GM21529 (cell line): ENCODE measurements around the gene CYGB.
"Not testable (repeated sequence)": the region's sequence is repeated elsewhere in the genome, so short reads cannot be mapped to it uniquely, and the experiment has no call there.

Experiments used
- ATAC-seq: cut with Tn5 transposase; IDR thresholded peaks from one replicate; pipeline ENCODE4 v1.9.1; 2021; ENCODE audit not compliant: unreplicated experiment

Gene CYGB

GRCh38 chr17:76538281-76538931 is 897 bp upstream of the CYGB start:
- ATAC-seq: no peak

GRCh38 chr17:76537288-76537577 is 276 bp downstream of the CYGB start:
- ATAC-seq: no peak

DNA sequence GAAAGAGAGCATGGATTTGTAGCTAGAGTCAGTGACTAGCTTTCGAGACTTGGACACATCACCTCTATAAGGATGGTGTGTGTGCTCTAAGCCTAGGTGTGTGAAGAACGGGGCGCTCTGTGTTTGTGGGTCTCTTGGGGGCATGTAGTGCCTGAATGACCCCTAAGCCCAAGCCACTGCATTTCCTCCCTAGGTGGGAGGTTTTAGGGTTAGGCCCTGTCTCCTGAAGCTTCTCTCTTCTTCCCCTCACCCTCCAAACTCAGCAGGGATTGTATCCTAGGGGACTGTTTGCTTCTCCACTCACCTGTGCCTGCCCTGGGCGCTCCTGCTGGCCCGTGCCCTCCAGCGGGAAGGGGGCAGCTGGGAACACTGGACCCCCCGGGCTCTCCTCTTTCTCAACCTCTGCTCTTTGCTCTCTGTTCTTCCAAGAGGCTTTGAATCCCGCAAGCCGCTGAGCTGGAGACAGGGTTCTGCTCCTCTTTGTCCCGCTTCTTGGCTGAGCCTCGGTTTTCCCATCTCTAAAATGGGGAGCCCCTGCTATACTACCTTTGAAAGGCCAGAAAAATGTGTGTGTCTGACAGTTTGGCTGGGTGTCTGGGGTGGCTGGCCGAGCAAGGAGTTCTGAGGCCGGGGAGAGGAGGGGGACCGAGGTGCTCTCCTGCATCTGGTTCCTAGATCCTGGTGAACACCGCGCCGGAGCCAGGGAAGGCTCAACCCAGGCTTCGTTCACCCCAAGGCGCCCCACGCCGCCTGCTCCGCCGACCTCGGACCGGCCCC is 810 bp downstream of the CYGB start:
- no peak for ATAC-seq

- no peak for ATAC-seq
These were observed 1.6 kb downstream of the CYGB start for GRCh38 chr17:76535788-76536510.

DNA sequence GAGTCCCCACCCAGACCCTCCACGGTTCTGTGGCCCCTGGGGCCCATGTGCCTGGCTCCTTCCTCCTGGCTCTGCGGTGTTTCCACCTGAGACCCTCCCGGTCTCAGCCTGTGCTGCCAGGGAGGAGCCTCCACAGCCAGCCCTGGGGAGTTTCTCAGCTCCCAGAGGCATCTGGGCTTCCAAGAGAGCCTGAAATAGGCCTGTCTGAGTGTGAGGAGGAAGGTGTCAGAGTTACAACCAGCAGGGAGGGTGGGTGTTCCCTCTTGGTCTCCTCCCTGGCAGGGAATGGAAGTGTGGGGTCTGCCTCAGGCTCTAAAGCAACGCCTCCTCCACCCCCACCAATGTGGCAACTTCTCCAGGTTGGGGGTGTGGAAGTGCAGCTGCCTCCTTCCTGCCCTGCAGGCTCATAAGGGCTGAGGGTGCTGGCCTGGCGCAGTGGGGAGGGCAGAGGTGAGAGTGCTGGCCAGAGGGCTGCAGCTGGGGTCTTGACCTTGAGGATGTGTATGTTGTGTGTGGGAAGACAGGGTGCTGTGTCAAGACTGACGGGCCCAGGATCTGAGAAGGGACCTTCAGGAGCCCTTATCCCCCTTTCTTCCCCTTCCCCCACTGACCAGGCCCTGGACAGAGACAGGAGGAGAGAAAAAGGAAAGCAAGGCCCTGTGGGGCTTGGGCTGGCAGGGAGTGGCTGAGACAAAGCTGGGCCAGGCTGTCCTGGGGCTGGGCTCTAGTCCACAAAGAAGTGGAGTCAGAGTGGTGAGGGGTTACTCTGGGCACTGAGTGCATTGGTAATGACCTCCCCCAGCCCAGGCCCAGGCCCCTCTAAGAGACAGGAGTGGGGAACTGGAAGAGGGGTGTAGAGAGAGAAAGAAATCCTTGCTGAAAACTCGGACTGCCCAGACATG is 2.4 kb downstream of the CYGB start:
- no peak for ATAC-seq

DNA sequence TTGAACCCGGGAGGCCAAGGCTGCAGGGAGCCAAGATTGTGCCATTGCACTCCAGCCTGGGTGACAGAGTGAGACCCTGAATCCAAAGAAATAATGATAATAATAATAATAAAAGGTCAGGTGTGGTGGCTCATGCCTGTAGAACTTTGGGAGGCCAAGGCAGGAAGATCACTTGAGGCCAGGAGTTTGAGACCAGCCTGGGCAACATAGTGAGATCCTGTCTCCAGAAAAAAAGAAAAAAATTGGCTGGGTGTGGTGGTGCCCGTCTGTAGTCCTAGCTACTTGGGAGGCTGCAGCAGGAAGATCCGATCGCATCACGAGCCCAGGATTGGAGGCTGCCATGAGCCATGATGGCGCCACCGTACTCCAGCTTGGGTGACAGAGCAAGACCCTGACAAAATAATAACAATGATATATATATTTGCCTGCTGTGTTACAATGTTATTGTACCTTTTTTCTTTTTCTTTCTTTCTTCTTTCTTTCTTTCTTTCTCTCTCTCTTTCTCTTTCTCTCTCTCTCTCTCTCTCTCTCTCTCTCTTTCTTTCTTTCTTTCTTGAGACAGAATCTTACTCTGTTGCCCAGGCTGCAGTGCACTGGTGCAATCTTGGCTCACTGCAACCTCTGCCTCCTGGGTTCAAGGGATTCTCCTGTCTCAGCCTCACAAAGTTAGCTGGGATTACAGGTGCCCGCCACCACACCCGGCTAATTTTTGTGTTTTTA is 3.7 kb downstream of the CYGB start:
- not testable (repeated sequence) for ATAC-seq

DNA sequence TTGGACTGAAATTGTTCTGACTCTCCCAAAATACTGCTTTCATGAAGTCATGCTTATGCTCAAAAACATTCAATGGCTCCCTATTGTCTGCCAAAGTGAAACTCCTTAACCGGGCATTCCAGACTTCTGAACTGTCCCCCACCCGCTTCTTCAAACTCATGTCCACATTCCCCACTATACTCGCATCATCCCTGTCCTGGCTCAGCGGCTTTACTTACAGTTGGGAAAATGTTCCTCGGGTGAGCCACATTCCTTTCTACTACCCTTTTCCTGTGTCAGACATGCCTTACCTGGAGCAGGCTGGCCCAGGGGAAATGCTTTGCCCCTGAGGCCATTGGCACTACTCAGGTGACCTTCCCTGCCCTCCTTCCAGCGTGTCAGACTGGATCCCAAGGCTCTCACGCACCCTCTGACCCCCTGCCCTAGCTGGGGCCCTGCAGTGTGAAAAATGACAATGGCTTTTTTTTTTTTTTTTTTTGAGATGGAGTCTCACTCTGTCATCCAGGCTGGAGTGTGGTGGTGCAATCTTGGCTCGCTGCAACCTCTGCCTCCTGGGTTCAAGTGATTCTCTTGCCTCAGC is 5.3 kb downstream of the CYGB start:
- no peak for ATAC-seq

DNA sequence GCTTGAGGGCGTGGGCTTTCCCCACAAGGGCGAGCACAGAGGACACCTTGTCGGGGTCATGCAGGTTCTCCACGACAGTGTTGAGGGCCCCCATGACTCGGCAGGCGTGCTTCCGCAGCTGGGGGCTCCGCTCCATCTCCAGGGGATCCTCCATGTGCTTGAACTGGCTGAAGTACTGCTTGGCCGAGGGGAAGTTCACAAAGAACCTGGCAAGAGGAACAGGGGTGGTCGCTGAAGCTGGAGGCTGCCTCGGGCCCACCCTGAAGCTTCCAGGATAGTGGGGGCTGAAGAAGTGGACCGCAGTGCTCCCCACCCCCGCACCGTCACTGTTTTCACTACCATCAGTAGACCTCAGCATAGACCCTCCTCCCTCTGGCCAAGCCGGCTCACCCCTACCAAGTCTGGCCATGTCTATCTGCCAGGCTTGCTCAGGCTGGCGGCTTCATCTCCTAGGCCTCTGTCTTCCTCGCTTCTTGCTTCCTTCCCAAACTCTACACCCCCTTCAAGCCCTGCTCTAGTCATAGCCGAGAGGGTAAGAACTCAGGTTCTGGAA is 5.9 kb downstream of the CYGB start:
- ATAC-seq: no peak

DNA sequence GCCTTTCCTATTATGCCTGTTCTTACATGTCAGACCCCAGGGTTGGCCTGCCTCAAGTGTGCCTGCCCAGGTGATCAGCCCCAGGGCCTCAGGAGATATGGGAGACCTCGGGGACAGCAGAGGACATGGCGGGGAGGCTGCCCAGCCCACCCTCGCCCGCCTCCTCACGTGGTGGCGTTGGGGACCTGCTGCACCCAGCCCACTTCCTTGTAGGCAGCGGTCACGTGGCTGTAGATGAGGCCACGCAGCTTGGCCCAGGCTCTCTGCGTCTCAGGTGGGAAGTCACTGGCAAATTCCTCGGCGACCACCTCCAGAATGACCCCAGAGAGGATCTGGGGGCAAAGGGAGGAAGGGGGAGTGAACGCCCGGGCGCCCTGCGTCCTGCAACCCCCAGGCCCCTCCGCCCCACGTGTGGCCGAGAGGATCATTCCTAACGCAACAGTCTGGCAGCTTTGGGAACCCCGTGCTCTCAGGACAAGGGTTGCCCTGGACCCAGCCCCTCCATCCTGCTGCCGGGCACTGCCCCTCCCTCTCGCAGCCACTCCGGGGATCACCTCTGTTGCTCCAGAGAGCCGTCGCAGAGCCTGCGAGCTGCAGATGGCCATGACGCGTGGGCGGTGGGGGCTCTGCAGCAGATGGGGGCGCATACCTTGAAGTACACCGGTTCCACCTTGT is 6.6 kb downstream of the CYGB start:
- ATAC-seq: no peak

DNA sequence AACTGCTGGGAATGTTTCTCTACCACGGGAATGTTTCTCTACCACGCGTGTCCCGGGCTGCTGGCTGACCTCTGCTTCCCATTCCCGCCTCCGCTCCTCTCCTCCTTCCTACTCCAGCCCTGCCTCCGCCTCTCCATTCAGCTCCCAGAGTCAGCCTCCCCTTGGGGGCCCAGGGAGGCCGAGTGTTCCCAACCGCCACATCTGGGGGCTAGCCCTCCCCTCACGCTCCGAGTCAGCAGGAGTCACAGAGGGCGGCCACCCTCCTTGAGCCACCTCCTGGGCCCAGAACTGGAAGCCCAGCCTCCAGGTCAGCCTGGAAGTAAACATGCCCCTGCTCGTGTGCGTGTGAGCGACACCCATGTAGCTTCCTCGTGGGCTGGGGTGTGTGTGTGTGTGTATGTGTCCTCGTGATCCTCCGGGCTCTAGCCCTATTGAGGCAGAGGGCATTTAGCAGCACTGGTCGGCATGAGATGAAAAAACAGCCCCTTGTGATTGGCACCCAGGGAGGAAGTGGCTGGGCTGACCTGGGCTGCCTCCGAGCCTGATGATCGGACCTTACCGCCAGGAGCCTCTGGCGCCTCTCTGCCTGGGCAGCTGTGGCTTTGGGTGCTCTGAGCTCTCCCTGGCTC is 7.3 kb downstream of the CYGB start:
- ATAC-seq: no peak

- ATAC-seq: no peak
These were observed 8.1 kb downstream of the CYGB start for GRCh38 chr17:76529224-76530094.

- no peak for ATAC-seq
These were observed 8.8 kb downstream of the CYGB start for GRCh38 chr17:76528528-76529223.

- peak; percentile 42 for ATAC-seq
These were observed 9.4 kb downstream of the CYGB start for GRCh38 chr17:76528156-76528527.

DNA sequence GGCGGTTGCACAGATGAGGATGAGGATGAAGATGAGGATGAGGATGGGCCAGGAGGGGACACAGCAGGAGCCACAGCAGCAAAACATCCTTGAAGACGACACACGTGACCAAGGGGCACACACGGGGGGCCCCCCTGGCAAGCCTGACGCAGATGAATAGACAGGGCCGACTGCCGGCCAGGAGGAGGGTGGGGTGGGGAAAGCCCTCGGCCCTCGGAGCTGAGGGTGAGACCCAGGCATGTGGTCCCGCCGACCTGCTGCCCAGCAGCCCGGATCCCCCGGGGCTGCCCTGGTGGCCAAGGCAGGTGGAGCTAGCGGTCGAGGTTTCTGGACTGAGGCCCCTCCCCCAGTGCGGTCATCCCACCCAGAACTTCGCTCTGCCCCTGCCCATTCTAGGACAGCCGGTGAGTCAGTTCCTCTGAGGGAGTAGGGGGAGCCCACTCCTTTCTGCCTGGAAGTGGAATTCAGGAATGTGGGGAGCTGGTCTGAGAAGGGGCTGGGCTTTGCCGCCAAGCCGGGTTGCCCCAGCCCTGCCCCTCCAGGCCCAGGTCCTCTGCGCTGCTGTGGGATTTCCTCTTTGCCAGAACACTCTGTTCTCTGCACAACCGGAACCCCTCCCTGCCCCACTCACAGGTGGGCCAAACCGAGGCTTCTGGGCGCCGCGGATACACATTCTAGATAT is 9.9 kb downstream of the CYGB start:
- peak; percentile 57 for ATAC-seq

DNA sequence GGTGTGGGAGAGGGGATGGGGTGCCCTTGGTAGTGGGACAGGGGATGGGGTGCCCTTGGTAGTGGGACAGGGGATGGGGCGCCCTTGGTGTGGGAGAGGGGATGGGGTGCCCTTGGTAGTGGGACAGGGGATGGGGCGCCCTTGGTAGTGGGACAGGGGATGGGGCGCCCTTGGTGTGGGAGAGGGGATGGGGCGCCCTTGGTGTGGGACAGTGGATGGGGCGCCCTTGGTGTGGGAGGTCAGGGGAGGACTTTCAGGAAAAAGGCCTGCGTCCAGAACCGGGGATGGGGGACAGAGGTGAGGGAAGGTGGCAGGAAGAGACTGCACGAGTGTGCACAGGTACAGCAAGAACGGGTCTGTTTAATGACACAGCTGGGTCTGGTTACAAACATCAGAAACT is 10.5 kb downstream of the CYGB start:
- ATAC-seq: not testable (repeated sequence)

DNA sequence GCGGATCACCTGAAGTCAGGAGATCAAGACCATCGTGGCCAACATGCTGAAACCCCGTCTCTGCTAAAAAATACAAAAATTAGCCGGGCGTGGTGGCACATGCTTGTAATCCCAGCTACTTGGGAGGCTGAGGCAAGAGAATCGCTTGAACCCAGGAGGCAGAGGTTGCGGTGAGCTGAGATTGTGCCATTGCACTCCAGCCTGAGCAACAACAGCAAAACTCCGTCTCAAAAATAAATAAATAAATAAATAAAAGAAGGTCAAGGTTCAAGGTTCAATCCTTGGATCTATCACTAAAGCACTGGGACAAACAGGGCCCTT is 12.0 kb downstream of the CYGB start:
- ATAC-seq: not testable (repeated sequence)
